Measurements from ENCODE around the gene SYNE1.
"Not testable (repeated sequence)": the region's sequence is repeated elsewhere in the genome, so short reads cannot be mapped to it uniquely, and the experiment has no call there.

Gene SYNE1

DNA sequence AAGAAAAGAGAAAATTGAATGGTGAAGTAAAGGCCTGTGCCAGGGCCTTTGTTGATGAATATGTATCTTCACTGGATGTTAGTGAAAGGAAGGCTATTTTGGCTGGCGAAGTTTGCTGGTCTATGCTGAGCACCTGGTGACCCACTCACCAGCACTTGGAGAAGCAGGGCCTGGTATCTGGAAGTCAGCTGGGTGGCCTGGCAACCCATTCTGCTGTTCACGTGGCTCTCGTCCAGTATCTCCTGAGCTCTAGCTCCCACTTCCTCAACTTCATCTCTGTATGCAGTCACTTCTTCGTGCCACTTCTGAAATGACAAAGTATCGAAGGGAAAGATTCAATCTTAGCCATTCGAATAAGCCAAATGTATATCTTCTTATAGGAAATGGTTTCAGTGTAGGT lies 283.7 kb downstream of the SYNE1 start:
- H3K4me3 ChIP-seq (ENCODE audit: low read length), result no peak overlapping the region
- TF ChIP-seq ZNF274 (IDR thresholded peaks at IDR 0.05; ENCODE audit: low read depth, low read length), result no peak

DNA sequence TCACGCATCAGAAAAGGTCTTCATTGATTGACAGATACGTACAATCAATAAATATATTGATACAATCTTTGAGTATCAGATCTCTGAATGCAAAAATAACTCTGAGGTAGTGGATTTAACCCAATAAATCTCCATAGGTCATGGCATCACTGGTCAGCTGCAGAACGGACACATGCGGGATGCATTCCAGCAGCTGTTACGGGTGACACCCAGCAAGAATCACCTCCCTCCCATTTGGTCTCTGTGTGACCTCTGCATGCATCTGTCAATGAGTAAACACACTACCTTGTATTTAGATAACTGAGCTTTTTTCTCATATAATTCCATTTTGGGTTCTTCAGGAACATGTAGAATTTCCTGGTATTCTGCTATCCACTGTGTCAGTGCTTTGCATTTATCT lies 285.4 kb downstream of the SYNE1 start:
- no peak overlapping the region for H3K4me3 ChIP-seq (ENCODE audit: low read length)
- no peak for TF ChIP-seq ZNF274 (IDR thresholded peaks at IDR 0.05; ENCODE audit: low read depth, low read length)

DNA sequence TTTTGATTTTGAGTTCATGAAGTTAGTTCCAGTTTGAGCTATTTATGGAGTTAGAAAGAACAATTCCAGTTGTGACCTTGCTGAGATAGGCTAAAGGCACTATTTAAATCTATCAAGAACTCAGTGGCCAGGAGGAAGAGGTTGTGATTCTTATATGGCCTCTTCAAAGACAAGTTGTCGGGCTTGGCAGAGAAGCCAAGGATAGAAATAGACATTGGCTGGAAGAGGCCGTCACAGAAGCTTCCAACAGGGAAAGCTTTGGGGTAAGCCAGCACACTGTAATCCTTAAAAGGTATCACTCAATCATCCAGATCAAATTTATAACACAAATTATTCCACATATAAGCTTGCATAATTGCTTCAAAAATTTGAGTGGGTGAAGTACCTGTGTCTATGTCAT lies 286.1 kb downstream of the SYNE1 start:
- no peak for TF ChIP-seq ZNF274 (IDR thresholded peaks at IDR 0.05; ENCODE audit: low read depth, low read length)
- H3K4me3 ChIP-seq (ENCODE audit: low read length), result no peak overlapping the region

DNA sequence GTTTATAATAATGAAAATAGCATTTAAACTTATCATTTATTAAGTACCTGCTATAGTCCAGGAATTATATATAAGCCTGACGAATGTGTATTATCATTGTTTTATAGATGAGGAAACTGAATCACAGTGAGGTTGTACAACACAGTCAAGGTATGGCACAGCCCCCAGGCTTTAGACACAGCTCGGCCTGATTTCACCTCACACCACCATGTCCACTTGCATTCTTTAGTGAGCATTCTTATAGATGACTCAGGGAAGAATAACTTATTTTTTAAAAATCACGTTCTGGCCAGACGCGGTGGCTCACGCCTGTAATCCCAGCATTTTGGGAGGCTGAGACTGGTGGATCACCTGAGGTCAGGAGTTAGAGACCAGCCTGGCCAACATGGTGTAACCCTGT lies 289.0 kb downstream of the SYNE1 start:
- TF ChIP-seq ZNF274 (IDR thresholded peaks at IDR 0.05; ENCODE audit: low read depth, low read length), result no peak
- H3K4me3 ChIP-seq (ENCODE audit: low read length), result no peak overlapping the region

DNA sequence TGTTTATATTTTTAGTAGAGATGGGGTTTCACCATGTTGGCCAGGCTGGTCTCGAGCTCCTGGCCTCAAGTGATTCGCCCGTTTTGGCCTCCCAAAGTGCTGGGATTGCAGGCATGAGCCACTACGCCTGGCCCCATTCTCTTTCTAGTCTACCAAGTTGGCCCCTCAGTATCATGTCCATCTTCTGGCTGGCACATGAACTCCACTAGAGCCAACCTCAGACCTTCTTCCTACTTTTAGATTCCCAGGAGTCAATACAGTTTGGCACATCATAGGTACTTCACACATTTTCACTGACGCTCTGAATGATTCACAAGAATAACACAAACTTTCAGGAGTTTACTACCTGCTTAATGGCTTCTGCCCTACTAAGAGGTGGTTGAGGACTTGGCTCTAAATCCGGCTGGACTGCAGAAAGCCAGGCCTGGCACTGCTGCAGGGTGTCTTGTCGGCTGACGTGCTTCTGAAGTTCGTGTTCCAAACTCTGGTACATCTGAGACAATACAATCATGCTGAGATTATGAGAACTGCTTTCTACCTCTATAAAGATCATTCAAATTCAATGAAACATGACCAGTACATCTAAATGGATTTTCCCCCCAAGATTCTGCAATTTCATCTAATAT lies 293.3 kb downstream of the SYNE1 start:
- no peak for TF ChIP-seq ZNF274 (IDR thresholded peaks at IDR 0.05; ENCODE audit: low read depth, low read length)
- no peak overlapping the region for H3K4me3 ChIP-seq (ENCODE audit: low read length)

DNA sequence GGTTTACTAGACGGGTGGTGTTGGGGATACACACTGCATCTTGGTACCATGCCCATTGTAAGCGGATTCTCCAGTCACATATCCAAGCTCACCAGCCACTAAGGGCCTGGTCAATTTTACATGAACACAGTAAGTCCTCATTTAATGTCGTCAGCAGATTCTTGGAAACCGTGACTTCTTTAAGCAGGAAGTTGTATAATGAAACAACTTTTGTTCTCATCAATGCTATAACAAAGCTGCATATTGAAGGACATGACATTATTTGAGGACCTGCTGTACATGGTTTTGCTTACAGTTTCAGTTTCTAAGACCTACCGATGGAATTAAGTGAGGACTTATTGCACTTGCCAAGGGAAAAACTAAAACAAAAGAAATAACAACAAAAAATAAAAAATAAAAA lies 295.6 kb downstream of the SYNE1 start:
- H3K4me3 ChIP-seq (ENCODE audit: low read length), result no peak overlapping the region
- no peak for TF ChIP-seq ZNF274 (IDR thresholded peaks at IDR 0.05; ENCODE audit: low read depth, low read length)

DNA sequence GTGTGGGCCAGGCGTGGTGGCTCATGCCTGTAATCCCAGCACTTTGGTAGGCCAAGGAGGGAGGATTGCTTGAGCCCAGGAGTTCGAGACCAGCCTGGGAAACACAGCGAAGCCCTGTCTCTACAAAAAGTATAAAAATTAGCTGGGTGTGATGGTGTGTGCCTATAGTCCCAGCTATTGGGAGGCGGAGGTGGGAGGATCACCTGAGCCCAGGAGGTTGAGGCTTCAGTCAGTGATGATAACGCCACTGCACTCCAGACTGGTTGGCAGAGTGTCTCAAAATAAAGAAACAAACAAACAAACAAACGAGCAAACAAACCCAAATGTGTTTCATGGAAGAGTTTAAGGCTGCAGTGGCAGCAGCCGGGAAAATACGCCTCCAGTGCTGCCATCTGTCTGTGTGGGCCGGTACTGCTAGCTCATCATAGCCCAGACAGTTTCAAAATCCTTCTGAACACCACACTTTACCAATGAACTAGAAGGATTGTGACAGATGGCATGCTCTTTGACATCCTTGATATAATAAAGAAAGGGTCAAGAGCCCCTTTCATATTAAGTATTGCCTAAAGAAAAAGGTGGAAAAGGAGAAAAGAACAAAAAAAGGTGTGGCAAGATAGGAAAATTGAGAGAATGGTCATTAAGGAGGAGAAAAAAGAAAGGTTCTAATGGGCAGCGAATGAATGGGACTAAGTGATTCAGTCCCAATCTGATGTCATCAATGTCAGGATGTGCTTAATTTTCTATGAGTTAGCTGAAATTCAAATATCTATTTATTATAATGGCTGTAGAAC lies 298.6 kb downstream of the SYNE1 start:
- no peak overlapping the region for H3K4me3 ChIP-seq (ENCODE audit: low read length)

DNA sequence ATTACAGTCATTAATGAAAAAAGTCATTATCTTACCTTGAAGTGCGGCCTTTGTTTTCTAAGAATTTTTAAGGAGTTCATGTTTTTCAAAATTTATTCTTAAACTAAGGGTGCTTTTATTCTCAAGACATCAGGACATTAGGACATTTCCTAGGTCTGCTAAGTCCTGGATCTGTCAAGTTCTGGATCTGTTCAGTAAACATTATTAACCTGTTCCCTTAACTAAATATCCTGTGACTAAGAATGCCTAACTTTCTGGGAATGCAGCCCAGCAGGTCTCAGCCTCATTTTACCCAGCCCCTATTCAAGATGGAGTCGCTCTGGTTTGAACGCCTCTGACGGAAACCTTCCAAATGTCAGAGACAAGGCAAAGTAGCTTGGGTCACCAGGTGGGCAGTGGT lies 302.6 kb downstream of the SYNE1 start:
- H3K4me3 ChIP-seq (ENCODE audit: low read length), result no peak overlapping the region
- no peak for TF ChIP-seq ZNF274 (IDR thresholded peaks at IDR 0.05; ENCODE audit: low read depth, low read length)

More for the DNA sequence above, 298.6 kb downstream of the SYNE1 start:
- no peak for TF ChIP-seq ZNF274 (IDR thresholded peaks at IDR 0.05; ENCODE audit: low read depth, low read length)

DNA sequence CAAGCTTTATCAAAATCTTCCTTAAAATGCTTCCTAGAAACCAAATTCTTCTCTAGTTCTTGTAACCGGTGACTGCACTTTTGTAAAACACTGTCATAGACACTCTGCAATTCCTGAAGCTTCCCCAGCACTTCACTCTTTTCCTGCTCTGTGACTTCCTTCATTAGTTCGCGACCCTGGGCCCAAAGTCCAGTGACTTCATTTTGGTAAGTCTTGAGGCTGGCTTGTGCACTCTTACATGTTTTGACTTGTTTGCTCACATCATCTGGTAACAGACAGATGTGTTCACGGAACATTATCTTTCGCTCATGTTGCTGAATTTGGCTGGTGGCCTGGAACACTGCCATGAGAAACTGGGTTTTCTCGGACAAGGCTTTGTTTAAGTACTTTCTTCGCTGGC lies 306.2 kb downstream of the SYNE1 start:
- TF ChIP-seq ZNF274 (IDR thresholded peaks at IDR 0.05; ENCODE audit: low read depth, low read length), result no peak
- no peak overlapping the region for H3K4me3 ChIP-seq (ENCODE audit: low read length)

DNA sequence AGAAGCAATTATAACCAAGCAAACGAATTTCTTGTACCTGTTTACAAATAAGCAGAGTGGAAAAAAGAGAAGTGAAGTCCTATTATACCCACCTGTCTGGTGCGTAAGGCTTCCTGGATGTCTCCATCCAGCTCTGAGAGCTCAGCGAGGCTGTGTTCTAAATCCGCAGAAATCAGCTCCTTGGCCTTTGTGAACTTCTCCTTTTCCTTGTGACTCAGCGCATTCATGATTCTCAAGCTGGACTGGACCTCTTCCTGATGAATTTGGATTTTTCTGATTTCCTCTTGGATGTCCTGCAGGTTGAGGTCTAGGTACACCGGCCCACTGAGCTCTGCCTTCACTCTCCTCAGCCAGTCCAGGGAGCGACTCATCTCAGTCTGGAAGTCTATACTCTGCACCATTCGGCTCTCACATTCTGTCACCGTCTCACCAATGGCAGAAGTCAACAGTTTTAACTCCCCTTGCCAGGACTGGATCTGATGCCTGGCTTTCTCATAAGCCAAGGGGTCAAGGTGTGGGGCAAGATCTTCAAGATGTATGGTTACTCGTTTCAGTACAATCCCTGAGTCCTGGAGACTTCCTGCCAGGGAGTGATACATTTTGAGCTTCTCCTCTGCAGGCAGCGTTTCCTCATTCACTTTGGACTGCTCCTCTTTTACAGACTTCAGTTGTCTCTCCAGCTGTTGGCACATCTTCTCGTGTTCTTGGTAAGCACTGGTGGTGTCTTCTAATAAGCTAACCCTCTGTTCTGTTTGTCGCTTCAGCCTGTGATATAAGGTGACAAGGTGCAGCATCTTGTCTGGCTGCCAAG lies 307.3 kb downstream of the SYNE1 start:
- TF ChIP-seq ZNF274 (IDR thresholded peaks at IDR 0.05; ENCODE audit: low read depth, low read length), result no peak
- no peak overlapping the region for H3K4me3 ChIP-seq (ENCODE audit: low read length)

DNA sequence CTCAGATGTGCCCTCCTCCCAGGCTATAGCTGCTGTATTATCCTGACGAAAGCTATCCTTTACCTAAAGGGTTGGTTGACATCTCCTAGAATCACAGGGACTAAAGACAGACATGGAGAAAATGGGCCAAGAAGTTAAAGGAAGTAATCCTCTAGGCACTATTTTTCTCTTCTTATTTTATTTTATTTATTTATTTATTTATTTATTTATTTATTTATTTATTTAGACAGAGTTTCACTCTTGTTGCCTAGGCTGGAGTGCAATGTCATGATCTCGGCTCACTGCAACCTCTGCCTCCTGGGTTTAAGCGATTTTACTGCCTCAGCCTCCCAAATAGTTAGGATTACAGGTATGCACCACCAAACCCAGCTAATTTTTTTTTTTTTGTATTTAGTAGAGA lies 309.0 kb downstream of the SYNE1 start:
- H3K4me3 ChIP-seq (ENCODE audit: low read length), result not testable (repeated sequence)

DNA sequence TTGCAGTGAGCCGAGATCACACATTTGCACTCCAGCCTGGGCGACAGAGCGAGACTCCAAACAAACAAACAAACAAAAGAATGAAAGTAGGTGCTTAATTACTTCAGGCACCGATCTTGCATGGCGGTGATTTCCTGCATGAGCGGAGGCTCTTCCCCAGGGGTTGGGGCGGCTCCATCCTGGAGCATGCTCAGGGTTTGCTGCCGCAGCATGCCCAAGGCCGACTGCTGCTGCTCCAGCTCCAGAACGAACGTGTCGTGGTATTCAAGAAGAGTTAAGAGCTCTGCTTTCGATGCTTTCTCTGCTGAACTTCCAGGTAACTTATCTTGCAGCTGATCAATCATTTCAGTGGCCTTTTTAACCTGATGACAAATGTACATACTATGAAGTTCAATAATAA lies 313.8 kb downstream of the SYNE1 start:
- TF ChIP-seq ZNF274 (IDR thresholded peaks at IDR 0.05; ENCODE audit: low read depth, low read length), result no peak
- H3K4me3 ChIP-seq (ENCODE audit: low read length), result no peak overlapping the region

DNA sequence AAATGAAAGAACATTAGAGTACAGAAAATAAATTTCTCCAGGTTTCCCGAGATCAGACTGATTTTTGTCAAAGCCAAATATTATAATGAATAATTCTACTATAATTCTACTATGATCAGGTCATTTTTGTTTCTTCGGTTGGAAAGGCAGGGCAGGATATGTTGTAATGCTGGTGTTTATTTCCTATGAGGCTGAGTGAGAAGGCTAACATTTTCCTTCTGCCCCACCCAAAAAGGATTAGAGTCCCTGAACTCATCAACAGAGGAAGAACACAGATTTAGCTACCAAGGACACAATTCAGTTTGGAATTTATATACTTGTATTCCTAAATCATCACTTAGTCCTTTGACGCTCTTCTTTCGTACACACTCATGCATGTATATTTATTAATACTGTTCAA lies 318.9 kb downstream of the SYNE1 start:
- TF ChIP-seq ZNF274 (IDR thresholded peaks at IDR 0.05; ENCODE audit: low read depth, low read length), result no peak
- no peak overlapping the region for H3K4me3 ChIP-seq (ENCODE audit: low read length)

DNA sequence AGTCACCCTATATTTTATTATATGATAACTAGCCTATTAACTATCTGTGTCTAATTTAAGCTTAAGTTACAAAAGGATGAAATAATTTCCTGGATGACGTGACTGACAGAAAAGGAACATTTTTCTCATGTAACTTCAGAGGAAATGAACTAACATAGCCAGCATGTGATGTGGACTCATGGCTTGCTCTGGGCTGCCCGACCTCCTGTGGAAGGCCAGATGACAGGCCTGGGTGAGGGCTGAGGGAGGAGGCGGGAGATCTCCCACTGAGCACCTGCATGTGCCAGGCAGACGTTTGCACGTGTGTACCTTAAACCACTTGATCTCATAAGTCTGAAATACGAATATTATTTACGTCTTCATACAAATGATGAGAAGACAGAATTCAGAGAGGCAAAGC lies 321.1 kb downstream of the SYNE1 start:
- TF ChIP-seq ZNF274 (IDR thresholded peaks at IDR 0.05; ENCODE audit: low read depth, low read length), result no peak

DNA sequence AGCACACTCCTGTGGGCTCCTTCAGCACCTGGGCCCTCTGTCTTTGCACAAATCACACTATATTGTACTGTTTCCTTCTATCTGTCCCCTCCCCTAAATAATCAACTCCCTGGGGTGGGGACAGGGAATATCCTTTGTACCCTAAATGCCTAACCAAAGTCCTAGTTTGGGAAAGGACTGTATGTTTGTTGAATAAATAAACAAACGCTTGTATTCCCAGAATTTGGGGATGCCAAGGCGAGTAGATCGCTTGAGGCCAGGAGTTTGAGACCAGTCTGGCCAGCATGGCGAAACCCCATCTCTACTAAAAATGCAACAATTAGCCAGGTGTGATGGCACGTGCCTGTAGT lies 322.7 kb downstream of the SYNE1 start:
- no peak overlapping the region for H3K4me3 ChIP-seq (ENCODE audit: low read length)
- no peak for TF ChIP-seq ZNF274 (IDR thresholded peaks at IDR 0.05; ENCODE audit: low read depth, low read length)

More for the DNA sequence above, 321.1 kb downstream of the SYNE1 start:
- H3K4me3 ChIP-seq (ENCODE audit: low read length), result no peak overlapping the region

All from GM08714 (cell line).